ENCODE data around the gene NSFL1C.

NSFL1C gene

GRCh38 chr20:1440024-1440423, 26.6 kb downstream of the NSFL1C start:
- no peaks in the 10 kb centered on the region for H3K9me3 Mint-ChIP-seq
- H3K4me1 Mint-ChIP-seq = no peaks in the 10 kb centered on the region
- DNase-seq = no peak
- H3K36me3 Mint-ChIP-seq (ENCODE audit: low read depth) = peaks cover 30% of the 10 kb centered on the region
- no peaks in the 10 kb centered on the region for H3K27me3 Mint-ChIP-seq (ENCODE audit: low read depth, poor library complexity)
- H3K4me3 Mint-ChIP-seq = no peak overlapping the region
- TF ChIP-seq CTCF (IDR thresholded peaks at IDR 0.05) = no peak
- H3K27ac Mint-ChIP-seq = peak overlapping the region; percentile 73

- H3K27ac Mint-ChIP-seq = no peak overlapping the region
- H3K27me3 Mint-ChIP-seq (ENCODE audit: low read depth, poor library complexity) = no peaks in the 10 kb centered on the region
- no peak for TF ChIP-seq CTCF (IDR thresholded peaks at IDR 0.05)
- no peaks in the 10 kb centered on the region for H3K4me1 Mint-ChIP-seq
- H3K9me3 Mint-ChIP-seq = peaks cover 9% of the 10 kb centered on the region
- H3K4me3 Mint-ChIP-seq = no peak overlapping the region
- H3K36me3 Mint-ChIP-seq (ENCODE audit: low read depth) = peaks cover 31% of the 10 kb centered on the region
- DNase-seq = no peak
Measured at GRCh38 chr20:1438361-1438760, 28.3 kb downstream of the NSFL1C start.

- H3K27me3 Mint-ChIP-seq (ENCODE audit: low read depth, poor library complexity) = no peaks in the 10 kb centered on the region
- DNase-seq = peak; percentile 78
Measured at GRCh38 chr20:1437235-1437904, 29.3 kb downstream of the NSFL1C start.

GRCh38 chr20:1436263-1436662, 30.4 kb downstream of the NSFL1C start:
- Mint-ChIP-seq H3K4me3 (no peak overlapping the region), H3K27ac (no peak overlapping the region), H3K27me3 (ENCODE audit: low read depth, poor library complexity) (no peaks in the 10 kb centered on the region), H3K36me3 (ENCODE audit: low read depth) (peaks cover 34% of the 10 kb centered on the region), H3K9me3 (peaks cover 17% of the 10 kb centered on the region), H3K4me1 (no peaks in the 10 kb centered on the region)
- DNase-seq = no peak
- TF ChIP-seq CTCF (IDR thresholded peaks at IDR 0.05) = no peak

More at GRCh38 chr20:1437235-1437904, 29.3 kb downstream of the NSFL1C start:
- Mint-ChIP-seq H3K4me1 (no peaks in the 10 kb centered on the region), H3K36me3 (ENCODE audit: low read depth) (peaks cover 30% of the 10 kb centered on the region), H3K9me3 (peaks cover 17% of the 10 kb centered on the region), H3K27ac (no peak overlapping the region), H3K4me3 (no peak overlapping the region)
- TF ChIP-seq CTCF (IDR thresholded peaks at IDR 0.05) = peak; percentile 77

GRCh38 chr20:1435337-1435699, 31.3 kb downstream of the NSFL1C start:
- H3K27ac Mint-ChIP-seq = no peak overlapping the region
- no peaks in the 10 kb centered on the region for H3K27me3 Mint-ChIP-seq (ENCODE audit: low read depth, poor library complexity)
- H3K4me3 Mint-ChIP-seq = no peak overlapping the region
- no peak for TF ChIP-seq CTCF (IDR thresholded peaks at IDR 0.05)
- peaks cover 17% of the 10 kb centered on the region for H3K9me3 Mint-ChIP-seq
- DNase-seq = no peak
- no peaks in the 10 kb centered on the region for H3K4me1 Mint-ChIP-seq
- H3K36me3 Mint-ChIP-seq (ENCODE audit: low read depth) = peaks cover 33% of the 10 kb centered on the region

Data from nephron progenitor cell (in vitro differentiated cells).